Putamen (tissue), 1 donor: ENCODE measurements around the gene CATSPERD.

Experiments
- DNase-seq: peaks from one replicate; pipeline ENCODE4 v3.0.0-alpha.2; 2016; ENCODE audit warnings: low spot score

Gene CATSPERD

GRCh38 chr19:5719961-5720790 lies at the start of gene CATSPERD, which contains the start of gene LONP1:
CATSPERD (plus strand) TSS chr19:5720637; CDS start chr19:5720738, 101 bp downstream.
LONP1 (minus strand) TSS chr19:5720146; CDS start chr19:5720132, 14 bp downstream.
- peak; percentile 98 for DNase-seq

GRCh38 chr19:5671600-5671999 lies 48.8 kb upstream of the CATSPERD start:
- no peak for DNase-seq

GRCh38 chr19:5672708-5673459 lies 47.6 kb upstream of the CATSPERD start:
- DNase-seq, result no peak

GRCh38 chr19:5673752-5674151 lies 46.7 kb upstream of the CATSPERD start:
- DNase-seq, result no peak

- no peak for DNase-seq
These were observed 45.7 kb upstream of the CATSPERD start for GRCh38 chr19:5674714-5675113.

GRCh38 chr19:5676105-5676771 lies 44.2 kb upstream of the CATSPERD start:
- no peak for DNase-seq

- DNase-seq, result no peak
These were observed 43.7 kb upstream of the CATSPERD start for GRCh38 chr19:5676772-5677105.

GRCh38 chr19:5677136-5677535 lies 43.3 kb upstream of the CATSPERD start:
- DNase-seq, result no peak

- no peak for DNase-seq
These were observed 42.9 kb upstream of the CATSPERD start for GRCh38 chr19:5677580-5677979.

GRCh38 chr19:5678071-5678718 lies 42.2 kb upstream of the CATSPERD start:
- no peak for DNase-seq

GRCh38 chr19:5679289-5680083 lies 41.0 kb upstream of the CATSPERD start:
- no peak for DNase-seq

- DNase-seq, result no peak
These were observed 40.4 kb upstream of the CATSPERD start for GRCh38 chr19:5680084-5680436.

GRCh38 chr19:5680437-5681368 lies 39.7 kb upstream of the CATSPERD start, which contains the start of the genes HSD11B1L and MICOS13:
HSD11B1L (plus strand) TSS chr19:5681027; CDS start chr19:5684833, 3,806 bp downstream.
MICOS13 (minus strand) TSS chr19:5680516; CDS start chr19:5680486, 30 bp downstream.
- DNase-seq, result peak; percentile 99

GRCh38 chr19:5681391-5682106 lies 38.9 kb upstream of the CATSPERD start:
- DNase-seq, result no peak

GRCh38 chr19:5682107-5682482 lies 38.3 kb upstream of the CATSPERD start:
- no peak for DNase-seq

GRCh38 chr19:5683177-5683886 lies 37.1 kb upstream of the CATSPERD start:
- DNase-seq, result no peak

GRCh38 chr19:5684694-5685430 lies 35.6 kb upstream of the CATSPERD start:
- DNase-seq, result no peak

- DNase-seq, result no peak
These were observed 34.2 kb upstream of the CATSPERD start for GRCh38 chr19:5686326-5686646.
